Measurements from ENCODE around the gene B2M. TPM values are rescaled to one million over a fixed set of nuclear protein-coding genes. Genes with fewer than 3 reads are reported as not detected.
"Not testable (repeated sequence)": the region's sequence is repeated elsewhere in the genome, so short reads cannot be mapped to it uniquely, and the experiment has no call there.

B2M gene
- total RNA-seq, 1 donor from 2014 or later = 2,630 TPM

DNA sequence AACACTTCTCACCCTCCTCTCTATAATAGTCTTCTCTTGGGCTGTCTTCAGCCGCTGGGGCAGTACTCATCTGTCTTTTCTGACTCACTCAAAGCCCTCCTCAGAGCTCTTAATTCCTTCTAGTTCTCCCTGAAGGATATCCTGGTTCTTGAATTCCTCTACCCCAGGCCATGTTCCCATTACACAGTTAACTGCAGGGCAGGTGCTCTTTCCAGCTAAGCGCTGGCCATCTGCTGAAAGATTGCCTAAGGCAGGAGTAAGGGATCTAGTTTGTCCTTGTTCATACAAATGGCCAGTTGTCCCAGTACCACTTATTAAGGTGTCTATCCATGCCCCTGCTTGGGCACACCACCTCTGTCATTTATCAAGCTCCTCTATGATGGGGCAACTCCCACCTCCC is 37.7 kb upstream of the B2M start:
- Histone ChIP-seq H3K36me3 (no peaks in the 10 kb centered on the region), H3K4me3 (no peak overlapping the region), H3K4me1 (no peaks in the 10 kb centered on the region), H3K27ac (no peak overlapping the region), H3K27me3 (no peaks in the 10 kb centered on the region), H3K9me3 (no peaks in the 10 kb centered on the region)
- TF ChIP-seq POLR2AphosphoS5 (IDR thresholded peaks at IDR 0.05; ENCODE audit: insufficient read depth in 1 of 2, low read depth in 1 of 2) (no peak), POLR2A (IDR thresholded peaks at IDR 0.05) (no peak), CTCF (IDR thresholded peaks at IDR 0.05) (no peak)
- no peak for DNase-seq (ENCODE audit: extremely low spot score in 2 of 2)
- intact Hi-C loops (cut with DNase I) = no loop called here

GRCh38 chr15:44675911-44676310 is 35.4 kb upstream of the B2M start:
- TF ChIP-seq POLR2A (IDR thresholded peaks at IDR 0.05) = no peak
- TF ChIP-seq CTCF (IDR thresholded peaks at IDR 0.05) = no peak
- no peak for TF ChIP-seq POLR2AphosphoS5 (IDR thresholded peaks at IDR 0.05; ENCODE audit: insufficient read depth in 1 of 2, low read depth in 1 of 2)
- Histone ChIP-seq H3K27ac (no peak overlapping the region), H3K9me3 (no peaks in the 10 kb centered on the region), H3K27me3 (no peaks in the 10 kb centered on the region), H3K36me3 (no peaks in the 10 kb centered on the region), H3K4me1 (no peaks in the 10 kb centered on the region), H3K4me3 (no peak overlapping the region)
- DNase-seq (ENCODE audit: extremely low spot score in 2 of 2) = no peak
- intact Hi-C loops (cut with DNase I) = no loop called here

DNA sequence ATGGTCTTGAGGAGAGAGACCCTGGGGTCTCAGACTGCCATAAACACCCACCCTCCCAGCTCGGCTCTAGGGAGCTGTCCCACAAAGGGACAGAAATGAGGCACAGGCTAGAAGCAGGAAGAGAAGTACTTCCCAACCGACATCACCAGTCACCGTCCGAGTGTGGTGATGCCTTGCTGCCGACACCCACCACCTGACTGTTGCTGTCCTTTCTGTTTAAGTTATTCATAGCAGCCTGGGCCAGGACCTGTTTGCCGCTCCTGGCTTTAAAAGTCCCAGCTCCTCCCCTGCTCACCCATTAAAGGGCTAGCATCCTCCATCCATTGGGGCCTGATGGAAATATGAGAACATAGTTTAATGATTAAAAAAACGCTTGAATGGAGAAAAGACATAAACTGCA is 34.6 kb upstream of the B2M start:
- no peak for DNase-seq (ENCODE audit: extremely low spot score in 2 of 2)
- H3K9me3 ChIP-seq = no peaks in the 10 kb centered on the region
- intact Hi-C loops (cut with DNase I) = no loop called here
- H3K27me3 ChIP-seq = no peaks in the 10 kb centered on the region
- no peaks in the 10 kb centered on the region for H3K4me1 ChIP-seq
- TF ChIP-seq POLR2A (IDR thresholded peaks at IDR 0.05) = no peak
- no peak for TF ChIP-seq CTCF (IDR thresholded peaks at IDR 0.05)
- TF ChIP-seq POLR2AphosphoS5 (IDR thresholded peaks at IDR 0.05; ENCODE audit: insufficient read depth in 1 of 2, low read depth in 1 of 2) = no peak
- H3K27ac ChIP-seq = no peak overlapping the region
- H3K36me3 ChIP-seq = no peaks in the 10 kb centered on the region
- no peak overlapping the region for H3K4me3 ChIP-seq

DNA sequence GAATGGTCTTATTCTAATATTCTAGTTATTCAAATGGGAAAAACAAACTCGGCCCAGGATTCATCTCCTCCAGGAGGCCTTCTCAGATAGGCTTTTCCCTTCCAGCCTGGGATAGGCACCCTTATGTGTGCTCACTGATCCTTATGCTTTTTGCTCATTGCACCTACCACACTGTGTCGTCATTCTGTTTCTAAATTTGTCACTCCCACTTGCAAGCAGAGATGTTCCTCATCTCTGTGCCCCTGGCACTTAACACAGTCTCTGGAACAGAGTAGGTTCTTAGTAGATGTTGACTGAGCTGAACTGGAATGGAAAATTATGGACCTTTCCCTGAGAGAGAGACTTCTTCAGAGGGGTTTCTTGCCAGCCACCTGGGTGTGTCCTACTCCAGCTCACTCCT is 29.1 kb upstream of the B2M start:
- DNase-seq (ENCODE audit: extremely low spot score in 2 of 2) = no peak
- peaks cover 5% of the 10 kb centered on the region for H3K4me1 ChIP-seq
- no peak overlapping the region for H3K4me3 ChIP-seq
- no peaks in the 10 kb centered on the region for H3K9me3 ChIP-seq
- no peaks in the 10 kb centered on the region for H3K36me3 ChIP-seq
- H3K27me3 ChIP-seq = no peaks in the 10 kb centered on the region
- H3K27ac ChIP-seq = no peak overlapping the region
- intact Hi-C loops (cut with DNase I) = no loop called here
- TF ChIP-seq CTCF (IDR thresholded peaks at IDR 0.05) = no peak
- no peak for TF ChIP-seq POLR2A (IDR thresholded peaks at IDR 0.05)
- TF ChIP-seq POLR2AphosphoS5 (IDR thresholded peaks at IDR 0.05; ENCODE audit: insufficient read depth in 1 of 2, low read depth in 1 of 2) = no peak

GRCh38 chr15:44682809-44683682 is 28.3 kb upstream of the B2M start:
- intact Hi-C loops (cut with DNase I); H3K4me1 ChIP-seq; H3K27me3 ChIP-seq; H3K9me3 ChIP-seq; H3K36me3 ChIP-seq; DNase-seq (ENCODE audit: extremely low spot score in 2 of 2); H3K4me3 ChIP-seq: not testable (repeated sequence)
- peak overlapping the region; percentile 12 for H3K27ac ChIP-seq

DNA sequence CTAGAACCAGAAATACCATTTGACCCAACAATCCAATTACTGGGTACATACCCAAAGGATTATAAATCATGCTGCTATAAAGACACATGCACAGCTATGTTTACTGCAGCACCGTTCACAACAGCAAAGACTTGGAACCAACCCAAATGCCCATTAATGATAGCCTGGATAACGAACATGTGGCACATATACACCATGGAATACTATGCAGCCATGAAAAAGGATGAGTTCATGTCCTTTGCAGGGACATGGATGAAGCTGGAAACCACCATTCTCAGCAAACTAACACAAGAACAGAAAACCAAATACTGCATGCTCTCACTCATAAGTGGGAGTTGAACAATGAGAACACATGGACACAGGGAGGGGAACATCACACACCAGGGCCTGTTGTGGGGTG is 22.0 kb upstream of the B2M start:
- DNase-seq (ENCODE audit: extremely low spot score in 2 of 2); H3K9me3 ChIP-seq; intact Hi-C loops (cut with DNase I); H3K4me3 ChIP-seq; H3K27ac ChIP-seq; H3K27me3 ChIP-seq; H3K4me1 ChIP-seq; H3K36me3 ChIP-seq: not testable (repeated sequence)

DNA sequence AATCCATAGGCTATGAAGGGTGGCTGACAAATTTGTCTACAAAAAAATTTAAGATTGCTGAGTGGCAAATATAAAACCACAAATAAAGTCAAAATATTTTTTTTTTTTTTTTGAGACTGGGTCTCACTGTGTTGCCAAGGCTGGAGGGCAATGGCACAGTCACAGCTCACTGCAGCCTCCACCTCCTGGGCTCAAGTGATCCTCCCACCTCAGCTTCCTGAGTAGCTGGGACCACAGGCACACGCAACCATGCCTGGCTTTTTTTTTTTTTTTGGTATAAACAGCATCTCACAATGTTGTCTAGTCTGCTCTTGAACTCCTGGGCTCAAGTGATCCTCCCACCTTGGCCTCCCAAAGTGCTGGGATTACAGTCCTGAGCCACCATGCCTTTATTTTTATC is 21.1 kb upstream of the B2M start:
- intact Hi-C loops (cut with DNase I); H3K27me3 ChIP-seq; H3K4me1 ChIP-seq; H3K27ac ChIP-seq; DNase-seq (ENCODE audit: extremely low spot score in 2 of 2); H3K9me3 ChIP-seq; H3K36me3 ChIP-seq; H3K4me3 ChIP-seq: not testable (repeated sequence)

Data from vagina (tissue), 2 donors.